ENCODE data around the gene LMBR1L.
"Not testable (repeated sequence)": the region's sequence is repeated elsewhere in the genome, so short reads cannot be mapped to it uniquely, and the experiment has no call there.

Gene LMBR1L, protein sequence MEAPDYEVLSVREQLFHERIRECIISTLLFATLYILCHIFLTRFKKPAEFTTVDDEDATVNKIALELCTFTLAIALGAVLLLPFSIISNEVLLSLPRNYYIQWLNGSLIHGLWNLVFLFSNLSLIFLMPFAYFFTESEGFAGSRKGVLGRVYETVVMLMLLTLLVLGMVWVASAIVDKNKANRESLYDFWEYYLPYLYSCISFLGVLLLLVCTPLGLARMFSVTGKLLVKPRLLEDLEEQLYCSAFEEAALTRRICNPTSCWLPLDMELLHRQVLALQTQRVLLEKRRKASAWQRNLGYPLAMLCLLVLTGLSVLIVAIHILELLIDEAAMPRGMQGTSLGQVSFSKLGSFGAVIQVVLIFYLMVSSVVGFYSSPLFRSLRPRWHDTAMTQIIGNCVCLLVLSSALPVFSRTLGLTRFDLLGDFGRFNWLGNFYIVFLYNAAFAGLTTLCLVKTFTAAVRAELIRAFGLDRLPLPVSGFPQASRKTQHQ

DNA sequence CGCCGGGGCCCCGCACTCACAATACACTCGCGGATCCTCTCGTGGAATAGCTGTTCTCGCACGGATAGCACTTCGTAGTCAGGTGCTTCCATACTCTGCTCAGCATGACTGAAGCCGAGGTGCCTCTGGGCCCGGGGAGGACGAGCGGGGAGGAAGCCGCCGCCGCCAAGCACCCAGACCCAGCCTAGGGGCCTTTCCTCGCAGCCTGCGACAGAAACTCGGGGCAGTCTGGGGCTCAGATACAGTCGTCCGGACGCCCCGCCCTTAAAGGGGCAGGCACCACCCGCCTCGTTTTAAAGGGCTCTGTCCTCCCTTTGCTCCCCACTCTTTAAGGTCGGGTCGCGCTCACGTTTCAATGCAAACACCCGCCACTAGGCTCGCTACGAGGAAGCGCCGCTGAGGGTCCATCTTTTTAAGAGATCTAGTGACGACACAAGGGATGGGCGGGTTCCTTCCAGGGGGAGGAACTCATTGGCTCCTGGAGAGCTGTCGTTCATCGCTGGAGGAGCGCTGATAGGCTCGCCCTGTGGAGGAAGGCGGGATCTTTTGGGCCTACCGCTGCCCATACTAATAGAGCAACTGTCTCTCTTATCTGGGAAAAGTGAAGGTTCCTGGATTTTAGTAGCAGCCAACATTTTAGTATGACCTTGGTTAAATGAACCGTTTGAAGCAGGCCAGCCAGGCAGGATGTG lies at the start of gene LMBR1L:
TSS of gene LMBR1L (minus strand) at position 384 of the 692 bp plus-strand sequence. CDS start at position 92, 292 bp downstream.
- peak; percentile 96 for DNase-seq

DNA sequence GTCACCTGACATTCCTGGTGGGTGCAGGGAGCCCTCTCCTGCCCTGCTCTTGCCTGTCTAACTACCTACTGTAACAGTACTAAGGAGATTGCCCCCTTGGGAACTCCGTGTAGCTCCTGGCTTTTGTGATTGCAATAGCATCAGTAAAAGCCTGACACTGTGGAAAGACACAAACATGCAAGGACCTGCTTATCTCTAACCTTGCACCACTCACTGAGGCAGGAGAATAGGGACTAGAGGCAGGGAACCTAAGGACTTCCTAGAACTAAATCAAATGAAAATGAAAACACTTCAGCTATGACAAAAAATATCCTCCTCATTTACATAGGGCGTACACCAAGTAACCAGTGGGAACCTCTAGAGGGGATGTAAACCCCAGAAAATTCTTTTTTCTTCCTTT lies 49.8 kb upstream of the LMBR1L start:
- no peak for DNase-seq

DNA sequence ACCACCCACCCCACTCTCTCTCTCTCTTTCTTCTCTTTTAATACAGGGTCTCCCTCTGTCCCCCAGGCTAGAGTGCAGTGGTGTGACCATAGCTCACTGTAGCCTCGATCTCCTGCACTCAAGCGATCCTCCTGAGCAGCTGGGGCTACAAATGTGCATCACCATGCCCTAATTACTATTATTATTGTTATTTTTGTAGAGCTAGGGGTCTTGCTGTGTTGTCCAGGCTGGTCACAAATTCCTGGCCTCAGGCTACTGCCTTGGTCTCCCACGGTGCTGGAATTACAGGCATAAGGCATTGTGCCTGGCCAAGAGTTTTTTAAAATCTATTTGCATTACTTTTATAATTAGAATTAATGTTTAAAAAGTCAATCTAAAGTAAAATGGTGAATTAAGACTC lies 43.6 kb upstream of the LMBR1L start:
- DNase-seq = no peak

DNA sequence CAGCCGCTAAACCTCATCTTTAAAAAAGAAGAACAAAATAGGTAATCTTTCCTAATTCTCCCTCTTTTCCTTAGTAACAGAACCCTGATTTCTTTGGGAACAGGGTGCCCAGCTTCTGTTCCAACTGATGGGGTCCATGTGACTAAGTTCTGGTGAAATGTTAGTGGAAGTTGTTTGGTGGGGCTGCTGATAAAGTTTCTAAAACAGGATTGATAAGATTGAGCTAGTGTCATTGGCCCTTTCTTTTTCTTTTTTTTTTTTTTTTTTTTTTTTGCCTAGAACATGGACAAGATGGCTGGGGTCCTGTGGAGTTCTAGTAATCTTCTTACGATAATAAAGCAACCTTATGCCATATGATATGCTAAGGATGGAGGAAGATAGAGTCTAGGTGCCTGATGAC lies 36.7 kb upstream of the LMBR1L start:
- DNase-seq = no peak

DNA sequence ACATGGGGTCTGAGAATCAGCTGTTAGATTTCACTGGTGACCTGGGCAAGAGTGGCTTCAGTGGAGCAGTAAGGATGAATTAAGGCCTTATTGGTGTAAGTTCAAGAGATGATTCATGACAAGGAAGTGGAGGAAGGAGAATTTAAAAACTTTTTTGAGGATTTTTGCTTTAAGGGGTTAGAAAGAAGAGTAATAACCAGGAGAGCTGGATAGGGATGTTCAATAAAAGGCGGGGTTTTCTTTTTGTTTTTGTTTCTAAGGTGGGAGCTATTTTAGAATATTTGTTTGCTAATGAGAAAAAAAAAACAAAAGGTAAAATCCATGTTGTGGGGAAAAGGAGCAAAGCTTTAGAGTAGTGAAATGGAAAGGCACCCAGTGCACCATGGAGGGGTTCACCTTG lies 35.8 kb upstream of the LMBR1L start:
- DNase-seq = no peak

DNA sequence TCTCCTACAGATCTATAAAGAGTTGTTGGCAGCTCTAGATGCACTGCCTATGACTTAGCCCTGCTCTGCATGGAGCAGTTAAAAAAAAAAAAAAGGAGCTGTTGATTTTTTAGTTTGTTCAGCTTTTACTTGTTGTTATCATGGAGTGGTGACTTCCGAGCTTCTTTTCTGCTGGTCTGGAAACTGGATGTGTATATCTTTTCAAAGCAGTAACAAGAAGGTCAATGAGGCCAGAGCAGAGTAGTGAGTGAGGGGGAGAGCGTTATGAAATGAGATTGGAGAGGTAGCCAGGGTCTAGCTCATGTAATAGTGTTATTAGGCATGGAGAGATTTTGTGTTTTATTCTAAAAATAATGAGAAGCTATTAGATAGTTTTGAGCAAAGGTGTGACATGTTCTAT lies 33.7 kb upstream of the LMBR1L start:
- no peak for DNase-seq

DNA sequence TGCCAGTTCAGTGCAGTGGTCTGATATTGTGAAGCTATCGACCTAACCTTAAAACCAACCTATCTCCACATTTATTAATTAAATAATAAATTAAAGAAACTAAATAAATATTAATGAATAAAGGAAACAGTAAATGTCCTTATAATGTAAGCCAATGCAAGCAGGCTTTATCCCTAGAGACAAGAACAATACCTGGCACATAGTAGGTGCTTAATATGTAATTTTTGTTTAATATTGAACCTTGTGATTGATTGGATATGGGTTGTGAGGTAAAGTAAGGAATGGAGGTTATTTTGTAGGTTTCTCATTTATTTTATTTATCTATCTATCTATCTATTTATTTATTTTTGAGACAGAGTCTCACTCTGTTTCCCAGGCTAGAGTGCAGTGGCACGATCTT lies 28.4 kb upstream of the LMBR1L start:
- no peak for DNase-seq

DNA sequence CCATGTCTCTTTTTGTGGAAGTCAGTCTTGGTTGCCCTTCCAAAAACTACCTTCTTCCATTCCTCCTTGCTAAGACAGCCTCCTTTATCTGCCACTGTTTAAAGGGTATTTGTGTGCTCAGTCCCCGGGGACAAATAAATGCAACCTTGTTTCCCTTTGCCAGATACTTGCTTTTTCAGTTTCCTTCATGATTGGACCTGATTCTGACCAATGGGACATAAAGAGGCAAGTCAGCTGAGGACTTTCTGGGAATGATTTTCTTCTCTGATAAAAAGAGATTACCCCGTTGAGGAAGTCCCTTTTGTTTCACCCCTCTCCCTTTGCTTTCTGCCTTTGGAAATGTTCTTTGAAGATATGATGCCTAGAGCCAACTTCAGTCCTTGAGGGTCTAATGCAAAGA lies 27.9 kb upstream of the LMBR1L start:
- no peak for DNase-seq

DNA sequence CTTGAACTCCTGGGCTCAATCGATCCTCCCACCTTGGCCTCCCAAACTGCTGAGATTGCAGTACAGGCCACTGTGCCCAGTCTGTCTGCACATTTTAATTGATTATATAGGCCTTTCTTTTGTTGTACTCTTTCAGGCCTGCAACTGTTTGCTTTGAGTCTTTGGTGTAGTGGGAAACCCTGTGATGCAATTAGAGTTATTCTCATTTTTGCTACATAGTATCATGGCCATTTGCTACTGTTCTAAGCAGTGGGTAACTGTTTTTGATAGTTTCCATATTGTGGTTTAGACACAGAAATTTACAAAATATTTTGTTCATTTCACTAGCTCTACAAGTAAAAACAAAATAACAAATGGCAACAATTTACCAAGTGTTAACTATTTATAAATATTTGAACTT lies 26.8 kb upstream of the LMBR1L start:
- no peak for DNase-seq

DNA sequence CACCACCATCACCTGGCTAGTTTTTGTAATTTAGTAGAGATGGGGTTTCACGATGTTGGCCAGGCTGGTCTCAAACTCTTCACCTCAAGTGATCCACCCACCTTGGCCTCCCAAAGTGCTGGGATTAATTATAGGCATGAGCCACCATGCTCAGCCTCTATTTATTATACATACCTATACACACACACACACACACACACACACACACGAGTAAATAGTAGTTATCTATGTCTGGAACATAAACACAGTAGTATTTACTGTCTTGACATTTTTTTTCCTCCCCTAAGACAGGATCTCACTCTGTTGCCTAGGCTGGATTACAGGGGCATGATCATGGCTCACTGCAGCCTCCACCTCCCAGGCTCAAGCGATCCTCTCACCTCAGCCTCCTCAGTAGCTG lies 26.4 kb upstream of the LMBR1L start:
- not testable (repeated sequence) for DNase-seq

DNA sequence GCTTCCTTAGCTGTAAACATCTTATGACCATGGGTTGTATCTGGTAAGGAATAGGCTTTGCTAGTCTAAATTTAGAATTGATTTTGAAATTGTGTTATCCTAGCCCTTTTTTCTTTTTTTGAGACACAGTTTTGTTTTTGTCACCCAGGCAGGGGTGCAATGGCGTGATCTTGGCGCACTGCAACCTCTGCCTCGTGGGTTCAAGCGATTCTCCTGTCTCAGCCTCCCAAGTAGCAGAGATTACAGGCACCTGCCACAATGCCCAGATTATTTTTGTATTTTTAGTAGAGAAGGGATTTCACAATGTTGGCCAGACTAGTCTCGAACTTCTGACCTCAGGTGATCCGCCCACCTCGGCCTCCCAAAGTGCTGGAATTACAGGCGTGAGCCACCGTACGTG lies 22.9 kb upstream of the LMBR1L start:
- DNase-seq = no peak

DNA sequence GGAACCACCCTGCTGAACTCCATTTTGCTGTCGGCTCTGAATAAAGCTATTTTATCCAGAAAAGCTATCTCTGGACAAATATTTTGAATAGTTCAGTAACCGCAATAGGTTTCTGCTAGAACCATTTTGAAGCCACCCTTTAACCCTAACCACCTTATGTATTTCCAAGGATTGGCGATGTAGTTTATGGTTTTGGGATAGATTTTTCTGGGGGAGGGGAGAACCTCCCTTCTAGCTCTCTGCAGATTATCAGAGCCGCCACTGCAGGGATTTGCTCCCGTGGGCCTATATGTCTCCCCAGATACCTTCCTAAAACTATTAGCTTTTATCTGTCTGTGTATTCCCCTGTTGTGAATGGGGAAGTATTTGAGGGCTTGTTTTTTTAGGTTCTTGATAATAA lies 22.4 kb upstream of the LMBR1L start:
- DNase-seq = no peak

DNA sequence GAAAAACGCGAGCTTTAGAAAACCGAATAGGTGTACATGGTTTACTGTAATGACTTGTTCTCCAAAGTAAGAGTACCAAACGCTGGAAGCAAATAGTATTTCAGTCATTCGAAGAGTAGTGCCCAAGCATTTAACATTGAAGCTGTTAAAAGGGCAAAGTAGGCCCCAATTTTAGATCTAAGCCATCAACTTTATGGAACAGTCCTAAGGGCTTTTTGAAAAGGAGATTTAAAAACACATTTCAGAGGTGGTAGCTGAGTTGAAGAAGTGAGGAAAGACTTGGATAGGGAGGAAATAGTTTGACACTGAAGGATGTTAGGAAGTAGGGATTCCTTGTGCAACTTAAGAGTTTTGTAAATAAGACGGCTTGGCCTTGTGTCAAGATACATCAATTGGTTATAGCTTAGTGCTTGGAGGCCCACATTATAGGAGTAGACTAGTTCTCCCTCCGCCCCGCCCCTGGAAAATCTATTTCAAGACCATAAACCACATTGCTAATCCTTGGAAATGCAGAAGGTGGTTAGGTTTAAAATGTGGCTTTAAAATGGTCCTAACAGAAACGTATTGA lies 21.3 kb upstream of the LMBR1L start:
- no peak for DNase-seq

DNA sequence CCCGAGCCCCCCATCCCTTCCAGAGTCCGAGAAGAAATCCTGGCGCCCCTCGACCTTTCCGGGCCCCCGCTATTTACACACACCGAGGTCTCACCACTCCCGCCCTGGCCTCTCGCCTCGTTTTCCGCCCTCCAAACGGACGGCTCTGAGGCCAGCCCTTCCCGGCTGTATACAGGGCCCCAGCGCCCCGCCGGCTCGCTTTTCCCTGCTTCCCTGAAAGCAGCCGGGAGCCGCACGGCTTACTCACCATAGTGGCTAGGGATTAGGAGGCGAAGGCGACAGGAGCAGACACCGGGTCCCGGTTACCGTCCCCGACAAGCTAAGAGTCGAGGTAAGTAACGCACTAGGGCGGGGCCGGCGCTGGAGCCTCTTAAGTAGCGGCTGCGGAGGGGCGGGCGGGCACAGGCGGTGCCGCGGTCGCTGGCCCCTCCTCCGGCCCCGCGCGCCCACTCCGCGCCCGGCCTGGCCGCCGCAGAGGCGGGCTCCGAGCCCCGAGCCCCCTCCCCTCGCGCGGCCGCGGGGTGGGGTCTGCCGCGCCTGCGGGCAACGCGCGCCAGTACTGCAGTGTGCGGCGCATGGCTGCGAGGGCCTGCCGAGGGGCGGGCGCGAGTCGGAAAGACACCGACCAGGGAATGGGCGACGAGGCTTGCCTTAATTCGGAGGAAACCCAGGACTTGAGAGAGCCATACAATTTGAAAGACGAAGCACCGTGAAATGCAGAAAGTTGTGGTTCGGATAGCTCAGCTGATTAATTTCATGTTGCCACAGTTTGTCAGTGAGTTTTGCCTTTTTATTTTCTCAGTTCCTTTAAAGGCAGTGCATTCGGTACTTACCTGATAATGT lies 20.6 kb upstream of the LMBR1L start, which contains the start of gene TUBA1B:
TSS of gene TUBA1B (minus strand) at position 345 of the 843 bp plus-strand sequence. CDS start at position 250, 95 bp downstream.
- peak; percentile 90 for DNase-seq

DNA sequence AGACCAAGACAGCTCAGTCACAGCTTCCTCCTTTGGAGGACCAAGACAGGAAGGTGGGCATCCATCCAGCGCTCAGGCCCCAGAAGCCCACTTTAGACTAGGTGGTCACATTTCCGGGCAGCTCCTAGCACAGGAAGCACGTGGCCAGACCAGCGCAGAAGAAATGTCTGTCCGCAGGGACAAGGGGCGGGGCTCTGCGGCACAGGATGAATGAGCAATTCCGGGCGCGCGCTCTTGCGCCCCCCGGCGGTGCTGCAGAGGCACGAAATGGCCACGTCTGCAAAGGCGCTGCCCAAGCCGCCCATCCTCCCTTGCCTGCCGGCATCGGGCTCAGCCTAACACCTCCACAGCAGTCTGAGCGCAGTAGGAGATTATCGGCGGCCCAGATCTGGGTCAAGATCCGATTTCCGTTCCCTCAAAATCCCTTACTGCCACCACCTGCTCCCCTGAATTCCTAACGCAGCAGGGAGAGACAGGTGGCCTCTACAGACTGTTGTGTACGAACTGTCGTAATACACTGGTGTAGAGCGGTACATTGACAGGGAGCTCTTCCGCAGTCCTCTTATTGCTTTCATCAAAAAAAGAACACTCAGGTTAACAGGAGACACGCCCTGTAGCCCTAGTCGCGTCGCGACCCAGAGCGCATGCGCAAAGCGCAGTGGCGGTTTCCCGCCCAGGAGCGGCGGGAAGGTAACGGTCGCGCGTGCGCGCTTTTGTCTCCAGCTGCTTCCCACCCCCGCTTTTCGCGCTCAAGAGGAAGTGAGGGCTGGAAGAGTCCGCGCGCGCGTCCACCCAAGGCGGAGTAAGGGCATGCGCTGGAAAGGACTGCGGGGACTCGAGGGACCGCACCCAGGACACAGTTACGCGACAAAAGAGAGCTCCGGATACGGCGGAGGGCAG lies 19.8 kb upstream of the LMBR1L start:
- peak; percentile 90 for DNase-seq

DNA sequence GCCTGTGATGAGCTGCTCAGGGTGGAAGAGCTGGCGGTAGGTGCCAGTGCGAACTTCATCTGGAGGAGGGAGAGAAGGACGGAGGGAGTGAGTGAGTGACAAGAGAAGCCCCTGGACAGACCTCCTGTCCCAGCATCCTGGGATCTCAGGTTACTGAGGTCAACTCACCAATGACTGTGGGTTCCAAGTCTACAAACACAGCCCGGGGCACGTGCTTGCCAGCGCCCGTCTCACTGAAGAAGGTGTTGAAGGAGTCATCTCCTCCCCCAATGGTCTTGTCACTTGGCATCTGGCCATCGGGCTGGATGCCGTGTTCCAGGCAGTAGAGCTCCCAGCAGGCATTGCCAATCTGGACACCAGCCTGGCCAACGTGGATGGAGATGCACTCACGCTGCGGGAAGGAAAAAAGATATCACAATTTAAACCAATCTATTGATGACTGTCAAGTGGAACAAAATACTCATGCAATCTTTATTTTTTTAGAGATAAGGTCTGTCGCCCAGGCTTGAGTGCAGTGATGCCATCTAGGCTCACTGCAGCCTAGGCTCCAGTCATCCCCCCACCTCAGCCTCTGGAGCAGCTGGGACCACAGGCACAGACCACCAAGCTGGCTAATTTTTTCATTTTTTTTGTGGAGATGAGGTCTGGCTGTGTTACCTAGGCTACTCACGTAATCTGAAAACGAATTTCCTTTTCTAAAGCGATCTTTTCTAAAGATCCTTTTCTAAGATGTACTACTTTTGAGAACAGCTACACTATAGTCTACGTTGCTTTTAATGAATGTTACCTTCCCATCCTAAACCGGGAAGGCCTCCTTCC lies 18.9 kb upstream of the LMBR1L start:
- DNase-seq = no peak

DNA sequence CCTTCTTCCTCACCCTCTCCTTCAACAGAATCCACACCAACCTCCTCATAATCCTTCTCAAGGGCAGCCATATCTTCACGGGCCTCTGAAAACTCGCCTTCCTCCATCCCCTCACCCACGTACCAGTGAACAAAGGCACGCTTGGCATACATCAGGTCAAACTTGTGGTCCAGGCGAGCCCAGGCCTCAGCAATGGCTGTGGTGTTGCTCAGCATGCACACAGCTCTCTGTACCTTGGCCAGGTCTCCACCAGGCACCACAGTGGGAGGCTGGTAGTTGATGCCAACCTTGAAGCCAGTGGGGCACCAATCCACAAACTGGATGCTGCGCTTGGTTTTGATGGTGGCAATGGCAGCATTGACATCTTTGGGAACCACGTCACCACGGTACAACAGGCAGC lies 17.3 kb upstream of the LMBR1L start:
- DNase-seq = not testable (repeated sequence)

DNA sequence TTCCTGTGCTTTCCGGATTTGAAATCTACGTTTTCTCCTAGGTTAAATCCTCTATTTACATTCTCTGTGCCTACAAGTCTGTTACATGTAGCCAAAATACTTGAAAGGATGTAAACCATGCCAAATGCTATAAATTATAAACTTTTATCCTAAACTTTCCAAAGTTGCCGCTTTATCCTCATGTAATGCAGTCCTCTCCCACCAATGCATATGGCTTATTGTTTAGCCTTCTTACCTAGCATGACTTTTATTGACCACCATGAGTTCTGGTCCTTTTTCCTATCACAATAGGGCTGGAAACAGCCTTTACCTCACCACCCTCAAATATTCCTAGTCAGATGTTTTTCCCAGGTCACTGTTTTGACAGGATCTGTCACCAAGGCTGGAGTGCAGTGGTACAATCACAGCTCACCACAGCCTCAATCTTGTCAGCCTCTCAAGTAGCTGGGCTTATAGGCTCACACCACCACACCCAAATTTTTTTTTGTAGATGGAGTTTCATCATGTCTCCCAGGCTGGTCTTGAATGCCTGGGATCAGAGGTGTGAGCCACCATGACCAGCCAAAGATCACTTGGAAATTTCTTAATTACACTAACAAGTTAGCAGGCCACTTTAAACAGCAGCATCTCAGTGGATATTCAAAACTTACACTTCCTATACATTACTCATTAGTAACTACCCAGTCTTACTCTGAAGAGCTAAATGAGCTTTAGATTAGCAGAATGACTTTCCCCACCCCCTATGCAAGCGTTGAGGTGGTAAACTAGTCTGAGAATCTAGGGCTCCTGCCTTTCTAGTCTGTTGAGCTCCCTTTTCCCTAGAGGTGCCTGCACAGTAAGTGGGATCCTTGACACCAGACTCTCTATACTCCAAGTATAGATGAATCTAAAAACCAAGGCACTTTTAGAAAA lies 16.5 kb upstream of the LMBR1L start:
- DNase-seq = no peak

DNA sequence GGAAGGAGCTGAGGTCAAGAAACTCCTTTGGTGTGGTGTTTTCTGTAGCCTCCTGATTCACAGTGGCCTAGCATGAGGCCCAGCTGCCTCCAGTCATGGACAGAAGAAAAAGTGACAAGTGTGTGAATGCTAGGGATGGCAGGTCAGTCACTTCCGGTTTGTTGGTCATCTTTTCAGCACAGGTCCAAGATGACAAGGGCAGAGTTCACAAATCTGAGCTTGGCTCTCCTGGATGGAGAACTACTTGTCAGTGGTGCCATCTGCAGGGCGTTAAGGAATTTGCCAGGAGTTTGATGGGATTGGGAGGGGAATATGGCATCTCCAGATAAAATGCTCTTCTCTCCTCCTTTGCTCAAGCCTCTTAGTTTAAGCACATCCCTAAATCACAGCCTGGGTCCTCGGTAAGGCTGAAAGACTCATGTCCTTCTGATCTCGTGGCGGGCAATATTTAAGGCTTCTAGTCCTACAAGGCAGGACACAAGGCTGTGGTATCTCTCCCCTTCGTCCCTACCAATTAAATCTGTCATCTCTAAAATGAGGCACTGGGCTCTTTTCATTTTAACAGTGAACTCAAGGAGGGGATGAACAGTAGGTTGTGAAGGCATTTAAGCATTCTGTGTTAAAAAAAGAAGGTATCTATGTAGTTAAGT lies 10.5 kb upstream of the LMBR1L start:
- DNase-seq = no peak
